ENCODE results near the gene TMSB10.
"Not testable (repeated sequence)": the region's sequence is repeated elsewhere in the genome, so short reads cannot be mapped to it uniquely, and the experiment has no call there.

The TMSB10 gene

DNA sequence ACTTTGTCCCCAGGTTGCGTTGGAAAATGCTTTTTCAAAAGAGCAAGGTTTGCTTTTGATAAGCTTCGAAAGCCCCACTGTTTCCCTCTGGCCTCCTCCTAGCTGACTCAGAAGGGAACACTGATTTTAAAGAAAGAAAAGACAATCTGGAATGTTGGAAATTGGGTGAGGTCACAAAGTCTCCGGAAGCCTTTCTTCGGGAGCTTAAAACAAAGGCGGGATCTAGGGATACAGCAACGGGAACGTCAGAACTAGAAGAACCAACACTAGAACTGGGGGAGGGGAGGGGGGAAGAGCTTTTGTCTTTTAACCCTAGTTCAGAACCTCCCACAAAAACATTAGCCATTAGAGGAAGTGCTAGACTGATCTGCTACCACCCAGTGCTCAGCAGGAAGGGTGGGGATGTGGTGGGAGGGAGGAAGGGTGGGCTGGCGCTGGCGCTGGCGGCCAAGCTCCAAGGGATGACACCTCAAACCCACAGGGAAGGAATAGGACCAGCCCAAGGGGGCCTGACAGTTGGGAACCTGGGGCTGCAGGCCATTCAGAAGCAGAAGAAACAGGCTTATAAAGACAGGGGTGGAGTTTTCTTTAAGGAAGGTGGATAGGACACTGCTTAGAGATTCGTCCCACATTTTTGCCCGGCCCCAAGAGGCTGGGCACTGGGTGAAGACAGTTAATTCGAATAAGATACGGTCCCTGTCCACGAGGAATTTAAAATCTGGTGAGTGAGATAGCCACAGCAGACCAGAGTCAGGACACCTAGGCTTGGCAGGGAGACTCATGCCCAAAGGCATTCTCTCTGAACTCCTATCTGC lies 1.7 kb downstream of the TMSB10 start:
- Histone ChIP-seq H3K9me3 (ENCODE audit: severe bottlenecking) (no peaks in the 10 kb centered on the region), H3K27ac (peak overlapping the region; percentile 96), H3K4me3 (ENCODE audit: low read depth, low read length) (peak overlapping the region; percentile 68), H3K36me3 (peaks cover 19% of the 10 kb centered on the region), H3K27me3 (ENCODE audit: insufficient read depth, low read depth, severe bottlenecking) (no peaks in the 10 kb centered on the region)
- TF ChIP-seq, protein P1, sequence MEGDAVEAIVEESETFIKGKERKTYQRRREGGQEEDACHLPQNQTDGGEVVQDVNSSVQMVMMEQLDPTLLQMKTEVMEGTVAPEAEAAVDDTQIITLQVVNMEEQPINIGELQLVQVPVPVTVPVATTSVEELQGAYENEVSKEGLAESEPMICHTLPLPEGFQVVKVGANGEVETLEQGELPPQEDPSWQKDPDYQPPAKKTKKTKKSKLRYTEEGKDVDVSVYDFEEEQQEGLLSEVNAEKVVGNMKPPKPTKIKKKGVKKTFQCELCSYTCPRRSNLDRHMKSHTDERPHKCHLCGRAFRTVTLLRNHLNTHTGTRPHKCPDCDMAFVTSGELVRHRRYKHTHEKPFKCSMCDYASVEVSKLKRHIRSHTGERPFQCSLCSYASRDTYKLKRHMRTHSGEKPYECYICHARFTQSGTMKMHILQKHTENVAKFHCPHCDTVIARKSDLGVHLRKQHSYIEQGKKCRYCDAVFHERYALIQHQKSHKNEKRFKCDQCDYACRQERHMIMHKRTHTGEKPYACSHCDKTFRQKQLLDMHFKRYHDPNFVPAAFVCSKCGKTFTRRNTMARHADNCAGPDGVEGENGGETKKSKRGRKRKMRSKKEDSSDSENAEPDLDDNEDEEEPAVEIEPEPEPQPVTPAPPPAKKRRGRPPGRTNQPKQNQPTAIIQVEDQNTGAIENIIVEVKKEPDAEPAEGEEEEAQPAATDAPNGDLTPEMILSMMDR (IDR thresholded peaks at IDR 0.05; ENCODE audit: low read depth, low read length), result no peak
- DNase-seq, result no peak

DNA sequence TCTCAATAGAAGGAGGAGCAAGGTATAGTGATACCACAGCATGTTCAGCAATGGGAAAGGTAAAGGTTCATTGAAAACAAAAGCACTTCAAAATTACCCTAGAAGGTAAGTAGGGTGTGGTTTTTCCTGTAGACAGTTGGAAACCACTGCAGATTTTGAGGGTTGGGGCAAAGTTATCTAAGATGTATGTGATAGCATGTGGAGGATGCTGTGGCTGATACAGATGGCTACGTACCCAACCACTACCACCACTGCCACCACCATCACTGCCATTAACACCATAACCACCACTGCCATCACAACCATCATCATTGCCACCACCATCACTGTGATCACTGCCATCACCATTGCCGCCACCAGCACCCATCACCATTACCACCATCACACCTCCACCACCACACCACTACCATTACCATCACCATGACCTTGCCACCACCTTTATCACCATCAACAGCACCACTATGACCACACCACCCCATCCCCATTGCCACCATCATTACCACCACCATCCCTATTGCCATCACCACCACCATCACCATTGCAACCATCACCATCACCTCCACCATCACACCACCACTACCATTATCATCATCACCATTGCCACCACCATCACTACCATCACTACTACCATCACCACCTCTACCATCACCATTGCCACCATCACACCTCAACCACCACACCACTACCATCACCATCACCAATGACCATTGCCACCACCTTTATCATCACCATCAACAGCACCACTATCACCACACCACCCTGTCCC lies 3.7 kb downstream of the TMSB10 start:
- Histone ChIP-seq H3K27ac (no peak overlapping the region), H3K36me3 (peaks cover 19% of the 10 kb centered on the region), H3K27me3 (ENCODE audit: insufficient read depth, low read depth, severe bottlenecking) (no peaks in the 10 kb centered on the region), H3K9me3 (ENCODE audit: severe bottlenecking) (no peaks in the 10 kb centered on the region), H3K4me3 (ENCODE audit: low read depth, low read length) (no peak overlapping the region)
- TF ChIP-seq, protein P1 (IDR thresholded peaks at IDR 0.05; ENCODE audit: low read depth, low read length), result no peak
- no peak for DNase-seq

DNA sequence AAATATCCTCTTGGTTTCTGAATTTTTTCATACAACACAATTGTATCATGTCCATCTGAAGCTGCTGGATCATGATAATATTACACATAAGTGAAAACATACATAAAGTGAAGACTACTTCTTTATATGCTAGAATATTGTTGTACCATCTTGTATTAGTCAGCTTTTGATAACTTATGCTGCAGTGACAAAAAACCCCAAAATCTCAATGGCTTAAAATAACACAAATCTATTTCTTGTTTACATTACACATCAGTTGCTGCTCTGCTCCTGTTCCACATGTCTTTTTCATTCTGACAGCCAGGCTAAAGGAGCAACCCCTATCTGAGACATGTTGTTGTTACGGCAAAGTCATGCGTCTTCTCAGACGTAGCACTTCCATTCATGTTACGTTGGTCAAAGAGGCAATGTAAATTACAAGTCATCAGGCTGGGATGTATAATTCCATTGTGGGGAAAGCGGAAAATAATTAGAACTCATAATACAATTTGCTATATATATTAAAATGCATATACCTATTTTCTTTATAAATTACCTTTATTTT lies 5.8 kb downstream of the TMSB10 start:
- no peaks in the 10 kb centered on the region for H3K27me3 ChIP-seq (ENCODE audit: insufficient read depth, low read depth, severe bottlenecking)
- H3K27ac ChIP-seq, result no peak overlapping the region
- H3K4me3 ChIP-seq (ENCODE audit: low read depth, low read length), result no peak overlapping the region
- H3K9me3 ChIP-seq (ENCODE audit: severe bottlenecking), result no peaks in the 10 kb centered on the region
- no peak for DNase-seq
- TF ChIP-seq, protein P1 (IDR thresholded peaks at IDR 0.05; ENCODE audit: low read depth, low read length), result no peak
- H3K36me3 ChIP-seq, result peaks cover 13% of the 10 kb centered on the region

DNA sequence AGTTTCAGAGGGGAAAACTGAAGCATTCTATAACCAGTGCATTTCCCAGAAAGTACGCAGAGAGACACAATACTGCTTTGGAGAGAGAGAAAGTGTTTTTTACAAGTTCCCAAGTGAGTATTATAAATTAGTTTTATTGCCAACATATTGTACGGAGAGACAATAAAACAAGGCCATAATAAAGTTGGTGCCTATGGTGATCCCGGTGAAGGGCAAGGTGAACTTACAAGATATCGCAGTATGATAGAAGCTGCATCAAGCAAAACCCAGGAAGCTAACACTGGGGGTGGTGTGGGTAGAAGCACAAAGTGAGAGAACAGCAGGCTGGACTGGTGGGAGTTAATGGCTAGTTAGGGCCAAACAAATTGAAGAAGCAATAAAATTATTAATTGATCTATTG lies 7.5 kb downstream of the TMSB10 start:
- H3K4me3 ChIP-seq (ENCODE audit: low read depth, low read length), result no peak overlapping the region
- no peaks in the 10 kb centered on the region for H3K27me3 ChIP-seq (ENCODE audit: insufficient read depth, low read depth, severe bottlenecking)
- no peak overlapping the region for H3K27ac ChIP-seq
- no peaks in the 10 kb centered on the region for H3K9me3 ChIP-seq (ENCODE audit: severe bottlenecking)
- TF ChIP-seq, protein P1 (IDR thresholded peaks at IDR 0.05; ENCODE audit: low read depth, low read length), result no peak
- no peak for DNase-seq
- H3K36me3 ChIP-seq, result no peaks in the 10 kb centered on the region

DNA sequence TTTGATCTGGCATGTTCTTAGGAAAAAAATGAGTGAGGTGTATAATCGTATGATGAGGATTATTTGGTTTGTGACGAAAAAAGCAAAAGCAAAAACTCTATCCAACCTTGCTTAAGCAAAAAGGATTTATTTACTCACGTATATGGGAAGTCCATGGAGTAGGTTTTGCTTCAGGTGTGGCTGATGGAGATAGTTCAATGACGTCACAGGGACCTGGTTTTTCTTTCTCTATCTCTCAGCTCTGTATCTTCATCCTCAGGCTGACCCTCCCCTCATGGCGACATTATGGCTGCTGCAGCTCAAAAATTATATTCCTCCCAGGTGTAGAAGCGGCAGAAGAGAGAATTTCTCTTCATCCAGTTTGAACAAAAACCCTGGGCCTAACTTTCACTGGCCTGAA lies 8.9 kb downstream of the TMSB10 start:
- no peak overlapping the region for H3K27ac ChIP-seq
- H3K36me3 ChIP-seq, result no peaks in the 10 kb centered on the region
- TF ChIP-seq, protein P1 (IDR thresholded peaks at IDR 0.05; ENCODE audit: low read depth, low read length), result no peak
- H3K4me3 ChIP-seq (ENCODE audit: low read depth, low read length), result no peak overlapping the region
- DNase-seq, result no peak
- no peaks in the 10 kb centered on the region for H3K27me3 ChIP-seq (ENCODE audit: insufficient read depth, low read depth, severe bottlenecking)
- no peaks in the 10 kb centered on the region for H3K9me3 ChIP-seq (ENCODE audit: severe bottlenecking)

DNA sequence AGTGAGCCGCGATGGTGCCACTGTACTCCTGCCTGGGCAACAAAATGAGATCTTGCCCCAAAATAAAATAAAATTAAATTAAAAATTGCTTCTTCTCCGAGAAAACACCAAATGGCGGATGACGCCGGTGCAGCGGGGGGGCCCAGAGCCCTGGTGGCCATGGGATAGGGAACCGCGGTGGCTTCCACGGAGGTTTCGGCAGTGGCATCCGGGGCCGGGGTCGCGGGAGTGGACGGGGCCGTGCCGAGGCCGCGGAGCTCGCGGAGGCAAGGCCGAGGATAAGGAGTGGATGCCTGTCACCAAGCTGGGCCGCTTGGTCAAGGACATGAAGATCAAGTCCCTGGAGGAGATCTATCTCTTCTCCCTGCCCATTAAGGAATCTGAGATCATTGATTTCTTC lies 10.2 kb downstream of the TMSB10 start:
- not testable (repeated sequence) for H3K9me3 ChIP-seq (ENCODE audit: severe bottlenecking); H3K27ac ChIP-seq; H3K36me3 ChIP-seq; DNase-seq; H3K4me3 ChIP-seq (ENCODE audit: low read depth, low read length); H3K27me3 ChIP-seq (ENCODE audit: insufficient read depth, low read depth, severe bottlenecking)

DNA sequence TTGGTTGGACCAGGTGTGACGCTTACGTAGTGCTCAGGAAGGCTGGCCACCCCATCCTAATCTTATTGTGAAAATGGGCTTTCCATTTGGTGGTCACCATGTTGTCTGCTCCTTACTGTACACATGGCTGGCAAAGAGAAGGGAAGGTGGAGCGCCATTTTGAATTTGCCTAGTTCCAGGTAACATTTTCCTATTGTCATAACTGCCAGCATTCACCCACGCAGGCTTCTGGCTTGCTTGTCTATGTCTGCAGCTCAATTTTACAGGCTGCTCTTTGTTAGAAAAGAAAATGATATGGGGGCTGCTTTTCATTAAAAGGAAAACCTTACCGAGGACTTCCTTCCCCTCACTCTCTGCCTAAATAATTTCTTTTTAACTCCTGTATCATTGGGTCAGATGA lies 12.4 kb downstream of the TMSB10 start:
- H3K27ac ChIP-seq, result not testable (repeated sequence)

More for the DNA sequence above, 12.4 kb downstream of the TMSB10 start:
- not testable (repeated sequence) for H3K27me3 ChIP-seq (ENCODE audit: insufficient read depth, low read depth, severe bottlenecking); H3K9me3 ChIP-seq (ENCODE audit: severe bottlenecking); DNase-seq; H3K36me3 ChIP-seq; H3K4me3 ChIP-seq (ENCODE audit: low read depth, low read length)
